ENCODE results near the gene PRDM5.

The PRDM5 gene

GRCh38 chr4:120902925-120903324 lies 19.6 kb downstream of the PRDM5 start:
- DNase-seq: peak; percentile 8

- DNase-seq: no peak
Measured at GRCh38 chr4:120901731-120902130, 20.8 kb downstream of the PRDM5 start.

GRCh38 chr4:120897981-120898719 lies 24.4 kb downstream of the PRDM5 start:
- DNase-seq: no peak

- no peak for DNase-seq
Measured at GRCh38 chr4:120895554-120895953, 27.0 kb downstream of the PRDM5 start.

DNA sequence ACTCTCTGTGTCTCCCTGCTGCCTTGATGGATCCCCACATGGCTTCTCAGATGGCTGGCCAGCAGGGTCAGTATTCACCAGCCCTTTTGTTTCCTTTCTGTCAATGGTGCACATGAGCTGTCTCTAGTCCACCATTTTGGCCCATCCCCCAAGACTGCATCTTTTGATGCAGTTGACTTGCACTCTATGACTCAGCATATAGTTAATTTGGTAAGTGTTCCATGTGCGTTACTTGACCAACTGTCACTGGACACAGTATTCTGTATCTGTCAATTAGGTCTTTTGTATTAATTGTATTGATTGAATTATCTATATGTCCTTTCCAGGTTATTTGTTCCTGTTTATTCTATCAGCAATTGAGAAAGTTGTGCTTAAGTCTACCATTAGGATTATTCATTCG lies 29.2 kb downstream of the PRDM5 start:
- DNase-seq: no peak

DNA sequence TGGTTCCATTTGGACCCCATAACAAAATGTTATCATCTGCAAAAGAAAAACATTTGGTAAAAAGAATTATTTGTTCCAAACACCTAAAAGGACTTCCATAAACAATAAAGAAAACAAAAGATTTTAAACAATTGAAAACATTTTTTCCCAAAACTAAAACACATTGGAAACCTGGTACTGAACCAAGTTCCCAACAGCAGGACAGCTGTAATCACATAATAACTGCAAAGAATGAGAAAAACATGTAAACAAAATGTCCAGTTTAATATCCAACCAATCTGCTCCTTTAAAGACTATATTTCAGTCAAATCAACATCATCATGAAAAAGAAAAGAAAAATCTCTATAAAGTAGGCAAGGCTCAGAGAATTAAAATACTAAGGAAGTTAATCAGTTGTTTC lies 36.3 kb downstream of the PRDM5 start:
- no peak for DNase-seq

DNA sequence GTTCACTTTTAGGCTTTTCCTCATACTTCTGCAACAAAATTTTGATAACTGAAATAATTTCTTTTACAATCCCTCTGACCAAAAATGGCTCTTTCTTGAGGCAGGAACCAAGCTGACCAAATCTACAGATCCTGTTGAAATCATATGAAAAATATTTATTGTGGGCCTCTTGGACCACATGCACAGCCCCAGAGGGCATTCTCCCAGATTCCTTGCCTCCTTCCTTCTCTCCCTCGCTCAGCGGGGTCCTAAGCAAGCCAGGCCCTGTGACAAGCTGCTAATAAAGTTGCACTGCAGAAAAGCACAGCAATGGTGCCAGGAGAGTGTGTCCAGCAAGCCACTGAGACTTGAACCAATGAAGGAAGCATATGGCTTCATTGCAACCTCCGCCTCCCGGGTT lies 40.7 kb downstream of the PRDM5 start:
- DNase-seq: no peak

- DNase-seq: no peak
Measured at GRCh38 chr4:120881351-120881750, 41.2 kb downstream of the PRDM5 start.

DNA sequence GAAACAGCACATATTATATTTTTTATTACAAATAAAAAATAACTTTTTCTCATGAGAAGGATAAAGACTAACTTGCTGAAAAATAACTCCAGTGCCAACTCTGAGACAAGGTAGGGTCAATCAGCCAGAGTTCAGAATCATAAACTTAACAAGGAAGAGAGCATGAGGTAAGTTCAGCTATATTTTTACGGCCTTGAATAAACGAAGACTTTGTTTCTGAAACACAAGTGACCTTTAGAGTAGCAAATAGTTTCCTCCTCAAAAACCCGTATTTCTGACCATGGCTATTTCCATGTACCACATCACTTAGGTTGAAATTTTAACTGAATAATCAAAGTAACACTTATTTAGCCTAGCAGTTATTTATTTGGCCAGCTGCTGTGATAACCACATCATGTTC lies 45.5 kb downstream of the PRDM5 start:
- DNase-seq: no peak

DNA sequence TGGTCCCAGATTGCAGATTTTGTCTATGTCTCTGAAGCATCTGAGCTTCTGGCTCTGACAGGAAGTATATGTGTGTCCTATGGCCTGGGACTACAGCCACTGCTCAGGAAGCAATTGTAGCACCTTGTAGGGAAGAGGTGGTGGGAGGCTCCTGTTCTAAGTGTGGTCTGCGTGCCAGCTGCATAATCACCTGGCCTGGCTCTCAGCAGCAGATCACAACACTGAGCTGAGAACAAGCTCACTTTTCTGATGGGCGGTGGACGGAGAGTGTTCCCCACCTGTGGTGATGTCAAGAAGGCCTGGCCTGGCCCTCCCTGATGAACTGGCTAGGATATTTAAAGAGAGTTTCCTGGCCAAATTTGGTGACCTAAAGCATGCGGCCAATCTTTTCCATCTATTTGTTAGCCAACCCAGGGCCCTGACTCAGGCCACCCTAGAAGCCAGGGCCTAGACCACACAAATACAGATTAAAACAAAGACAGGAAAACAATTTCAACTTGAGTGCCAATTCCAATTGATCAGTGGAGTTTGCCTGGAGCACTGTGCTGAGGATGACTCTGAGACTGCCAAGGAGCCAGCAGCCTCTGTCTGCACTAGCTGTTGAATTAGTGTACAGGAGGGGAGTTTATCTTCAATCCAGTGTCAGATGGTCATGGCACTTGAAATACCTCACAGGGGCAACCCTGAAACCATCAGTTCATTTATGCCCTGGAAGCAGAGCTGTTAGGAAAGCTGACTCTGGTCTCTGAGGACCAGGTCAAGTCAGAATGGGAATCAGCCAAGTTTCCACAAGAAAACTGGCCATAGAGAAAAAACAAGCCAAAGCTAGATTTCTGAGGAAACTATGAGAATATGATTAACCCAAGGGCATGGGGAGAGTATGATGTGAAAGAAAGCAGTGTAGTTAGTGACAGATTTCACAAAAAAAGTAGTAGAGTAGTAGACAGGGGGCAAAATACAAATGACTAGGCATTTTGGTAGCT lies 47.4 kb downstream of the PRDM5 start:
- no peak for DNase-seq

DNA sequence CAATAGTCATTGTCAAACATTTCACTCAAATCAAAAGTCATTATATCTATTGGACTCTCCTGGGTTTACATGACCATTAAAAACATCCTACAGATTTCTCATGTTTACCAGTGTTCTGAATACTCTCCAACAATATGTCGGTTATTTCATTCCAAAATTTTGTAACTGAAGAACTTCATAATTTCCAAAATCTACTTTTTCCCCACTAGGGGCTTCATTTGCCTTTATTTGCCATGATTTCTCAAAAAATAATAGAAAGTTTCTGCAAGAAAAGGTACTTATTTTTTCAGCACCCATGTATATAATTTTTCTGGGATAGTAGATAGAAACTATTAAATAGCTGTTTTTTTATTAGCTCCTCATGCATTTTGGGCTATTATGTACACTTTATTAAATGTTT lies 49.0 kb downstream of the PRDM5 start:
- no peak for DNase-seq

- DNase-seq: no peak
Measured at GRCh38 chr4:120871173-120871572, 51.4 kb downstream of the PRDM5 start.

- no peak for DNase-seq
Measured at GRCh38 chr4:120870279-120870673, 52.2 kb downstream of the PRDM5 start.

DNA sequence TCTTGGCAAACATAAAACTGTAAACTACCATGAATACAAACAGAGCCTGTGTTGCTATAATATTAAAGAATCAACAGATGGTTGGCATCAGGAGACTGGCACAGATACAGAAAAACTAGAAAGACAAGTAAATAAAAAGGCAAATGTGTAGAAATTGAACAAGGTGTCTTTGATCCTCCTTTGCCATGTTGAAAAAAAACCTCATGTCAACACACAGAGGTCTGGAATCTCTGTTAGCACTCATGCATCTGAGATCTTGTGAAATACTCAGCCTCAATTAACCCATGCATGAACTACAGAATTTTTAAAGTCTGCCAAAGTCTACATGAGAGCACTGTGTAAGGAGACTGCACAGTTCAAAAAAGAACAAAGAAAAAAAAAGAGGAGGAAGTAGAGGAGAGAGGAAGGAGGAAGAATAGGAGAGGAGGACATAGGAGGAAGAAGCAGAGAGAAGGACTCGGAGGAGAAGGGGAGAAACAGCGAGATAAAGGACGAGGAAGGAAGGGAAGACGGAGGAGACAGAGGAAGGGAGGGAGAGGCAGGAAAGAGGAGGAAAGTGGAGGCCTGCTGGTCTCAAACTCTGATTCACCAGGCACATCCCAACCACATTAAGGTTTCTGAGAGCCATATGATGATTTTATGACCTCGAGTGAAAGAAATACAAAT lies 52.8 kb downstream of the PRDM5 start:
- DNase-seq: no peak

DNA sequence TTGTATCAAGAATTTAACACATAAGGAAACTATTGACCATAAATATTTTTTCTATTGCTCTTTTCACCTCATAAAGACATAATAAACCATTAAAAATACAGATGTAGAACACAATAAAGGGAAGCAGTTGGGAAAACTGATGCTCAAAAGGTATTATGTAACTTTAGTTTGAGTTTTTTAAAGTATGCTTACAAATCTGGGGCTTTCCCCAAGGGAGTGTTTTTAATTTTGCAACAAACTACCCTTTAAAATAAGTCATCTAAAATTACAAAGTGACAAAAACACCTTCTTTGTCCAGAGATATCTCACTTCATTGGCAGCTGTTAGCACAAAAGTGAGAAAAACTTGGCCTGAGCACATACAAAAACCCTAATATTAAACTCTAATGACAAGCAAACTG lies 55.0 kb downstream of the PRDM5 start:
- no peak for DNase-seq

GRCh38 chr4:120865985-120866384 lies 56.5 kb downstream of the PRDM5 start:
- DNase-seq: no peak

DNA sequence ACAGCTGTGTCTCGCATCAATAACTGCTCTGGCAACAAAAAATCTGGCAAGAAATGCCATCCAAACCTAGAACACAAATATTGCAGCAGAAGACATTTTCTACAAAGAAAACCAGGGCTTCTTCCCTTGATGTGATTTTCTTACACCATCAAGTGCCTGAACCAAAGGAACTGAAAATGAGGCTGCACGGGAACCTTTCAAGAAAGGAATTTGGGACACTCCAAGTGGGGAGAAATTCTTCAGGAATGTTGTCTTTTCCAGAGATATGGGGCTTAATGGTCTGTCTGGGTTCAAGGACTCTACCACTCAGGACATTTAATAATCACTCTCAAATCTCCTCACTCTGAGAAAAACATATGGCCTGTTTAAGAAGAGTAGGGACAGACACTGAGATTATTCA lies 57.6 kb downstream of the PRDM5 start:
- no peak for DNase-seq

DNA sequence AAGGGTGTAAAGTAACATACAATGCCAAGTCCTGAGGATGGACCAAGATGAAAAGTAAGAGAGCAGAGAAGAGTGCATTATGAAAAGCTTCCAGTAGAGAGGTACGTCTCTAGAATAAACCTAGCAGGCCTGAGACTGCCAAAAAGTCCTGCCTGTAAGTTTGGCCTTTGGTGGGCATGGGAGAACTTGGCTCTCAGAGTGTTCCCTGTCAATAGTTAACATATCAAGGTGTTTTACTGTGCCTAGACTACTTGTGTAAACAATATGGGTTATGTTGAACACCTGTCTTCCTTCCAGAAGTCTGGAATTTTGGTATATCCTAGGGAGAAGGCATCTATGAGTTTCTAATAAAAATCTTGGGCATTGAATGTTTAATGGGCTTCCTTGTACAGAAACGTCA lies 60.1 kb downstream of the PRDM5 start:
- DNase-seq: no peak

GRCh38 chr4:120861852-120862251 lies 60.7 kb downstream of the PRDM5 start:
- no peak for DNase-seq

- DNase-seq: no peak
Measured at GRCh38 chr4:120858776-120859175, 63.8 kb downstream of the PRDM5 start.

DNA sequence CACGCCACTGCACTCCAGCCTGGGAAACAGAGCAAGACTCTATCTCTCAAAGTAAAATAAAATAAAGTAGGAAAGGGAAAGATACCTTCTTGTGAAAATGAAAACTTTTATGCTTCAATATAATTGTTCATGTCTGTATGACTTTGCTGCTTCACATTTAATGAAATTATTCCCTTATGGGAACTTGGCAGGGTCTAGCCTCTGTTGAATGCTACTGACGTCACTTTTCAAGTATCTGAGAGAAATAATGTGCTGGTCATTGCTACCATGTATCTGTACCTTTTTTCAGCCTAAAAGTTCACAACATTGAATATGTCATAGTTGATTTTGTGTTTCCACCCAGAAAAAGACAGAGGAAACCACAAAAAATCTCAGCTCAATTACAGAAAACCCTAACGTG lies 65.2 kb downstream of the PRDM5 start:
- DNase-seq: no peak

- DNase-seq: no peak
Measured at GRCh38 chr4:120856294-120856693, 66.2 kb downstream of the PRDM5 start.

- DNase-seq: no peak
Measured at GRCh38 chr4:120855307-120856001, 67.1 kb downstream of the PRDM5 start.

Data from stimulated activated CD4-positive, alpha-beta T cell treated with anti-CD3 and anti-CD28 coated beads, Interleukin-1b, Interleukin-23, amount 100 ng/mL, for 48 hours (primary cell).